ENCODE data around the gene USP15.
"Not testable (repeated sequence)": the region's sequence is repeated elsewhere in the genome, so short reads cannot be mapped to it uniquely, and the experiment has no call there.

USP15 gene

DNA sequence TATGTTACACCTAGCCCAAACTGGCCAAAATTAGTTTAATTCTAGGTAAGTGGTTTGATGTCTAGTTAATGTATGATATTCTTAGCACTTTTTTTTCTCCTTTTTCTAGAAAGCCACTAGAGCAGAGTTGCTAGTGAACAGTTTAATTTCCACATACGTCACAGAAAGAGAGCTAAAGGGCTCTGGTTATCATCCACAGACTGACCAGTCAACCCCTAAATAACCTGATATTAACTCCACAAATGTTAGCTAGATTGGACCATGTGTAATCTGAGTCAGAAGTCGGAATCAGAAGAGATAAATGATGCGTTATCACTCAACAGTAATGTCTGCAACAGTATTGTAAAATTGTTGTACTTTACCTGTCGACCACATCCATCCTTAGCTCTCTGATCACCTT is 74.9 kb downstream of the USP15 start:
- DNase-seq, result no peak

DNA sequence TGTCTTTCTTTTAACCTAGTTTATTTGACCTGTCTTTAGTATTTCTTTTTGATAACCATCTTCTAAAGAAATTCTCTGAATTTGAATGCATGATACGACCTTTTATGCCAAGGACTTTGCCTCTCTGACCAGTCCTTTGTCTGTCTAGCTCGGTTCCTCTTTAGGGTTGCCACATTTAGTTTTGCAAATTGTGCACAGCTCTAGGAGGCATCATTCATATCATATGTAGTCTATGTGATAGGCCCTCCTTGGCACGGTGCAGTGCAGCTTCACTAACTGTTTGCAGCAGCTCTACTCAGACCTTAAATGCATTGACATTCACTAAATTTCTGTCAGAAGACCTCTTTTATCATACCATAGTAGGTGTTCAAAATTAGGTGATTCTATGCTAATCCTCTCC is 75.6 kb downstream of the USP15 start:
- no peak for DNase-seq

DNA sequence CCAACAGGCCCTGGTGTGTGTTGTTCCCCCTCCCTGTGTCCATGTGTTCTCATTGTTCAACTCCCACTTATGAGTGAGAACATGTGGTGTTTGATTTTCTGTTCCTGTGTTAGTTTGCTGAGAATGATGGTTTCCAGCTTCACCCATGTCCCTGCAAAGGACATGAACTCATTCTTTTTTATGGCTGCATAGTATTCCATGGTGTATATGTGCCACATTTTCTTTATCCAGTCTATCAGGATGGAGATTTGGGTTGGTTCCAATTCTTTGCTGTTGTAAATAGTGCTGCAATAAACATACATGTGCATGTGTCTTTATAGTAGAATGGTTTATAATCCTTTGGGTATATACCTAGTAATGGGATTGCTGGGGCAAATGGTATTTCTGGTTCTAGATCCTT is 77.4 kb downstream of the USP15 start:
- not testable (repeated sequence) for DNase-seq

DNA sequence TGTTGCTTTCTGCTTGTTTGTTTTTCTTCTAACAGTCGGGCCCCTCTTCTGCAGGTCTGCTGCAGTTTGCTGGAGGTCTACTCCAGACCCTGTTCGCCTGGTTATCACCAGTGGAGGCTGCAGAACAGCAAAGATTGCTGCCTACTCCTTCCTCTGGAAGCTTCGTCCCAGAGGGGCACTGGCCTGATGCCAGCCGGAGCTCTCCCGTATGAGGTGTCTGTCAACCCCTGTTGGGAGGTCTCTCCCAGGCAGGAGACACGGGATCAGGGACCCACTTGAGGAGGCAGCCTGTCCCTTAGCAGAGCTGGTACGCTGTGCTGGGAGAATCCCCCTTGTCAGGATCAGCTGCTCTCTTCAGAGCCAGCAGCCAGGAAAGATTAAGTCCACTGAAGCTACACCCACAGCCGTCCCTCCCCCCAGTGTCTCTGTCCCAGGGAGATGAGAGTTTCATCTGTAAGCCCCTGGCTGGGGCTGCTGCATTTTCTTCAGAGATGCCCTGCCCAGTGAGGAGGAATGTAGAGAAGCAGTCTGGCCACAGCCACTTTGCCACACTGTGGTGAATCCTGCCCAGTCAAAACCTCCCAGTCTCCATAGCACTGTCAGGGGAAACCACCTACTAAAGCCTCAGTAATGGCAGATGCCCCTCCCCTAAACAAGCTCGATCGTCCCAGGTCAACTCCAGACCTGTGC is 82.6 kb downstream of the USP15 start:
- not testable (repeated sequence) for DNase-seq

DNA sequence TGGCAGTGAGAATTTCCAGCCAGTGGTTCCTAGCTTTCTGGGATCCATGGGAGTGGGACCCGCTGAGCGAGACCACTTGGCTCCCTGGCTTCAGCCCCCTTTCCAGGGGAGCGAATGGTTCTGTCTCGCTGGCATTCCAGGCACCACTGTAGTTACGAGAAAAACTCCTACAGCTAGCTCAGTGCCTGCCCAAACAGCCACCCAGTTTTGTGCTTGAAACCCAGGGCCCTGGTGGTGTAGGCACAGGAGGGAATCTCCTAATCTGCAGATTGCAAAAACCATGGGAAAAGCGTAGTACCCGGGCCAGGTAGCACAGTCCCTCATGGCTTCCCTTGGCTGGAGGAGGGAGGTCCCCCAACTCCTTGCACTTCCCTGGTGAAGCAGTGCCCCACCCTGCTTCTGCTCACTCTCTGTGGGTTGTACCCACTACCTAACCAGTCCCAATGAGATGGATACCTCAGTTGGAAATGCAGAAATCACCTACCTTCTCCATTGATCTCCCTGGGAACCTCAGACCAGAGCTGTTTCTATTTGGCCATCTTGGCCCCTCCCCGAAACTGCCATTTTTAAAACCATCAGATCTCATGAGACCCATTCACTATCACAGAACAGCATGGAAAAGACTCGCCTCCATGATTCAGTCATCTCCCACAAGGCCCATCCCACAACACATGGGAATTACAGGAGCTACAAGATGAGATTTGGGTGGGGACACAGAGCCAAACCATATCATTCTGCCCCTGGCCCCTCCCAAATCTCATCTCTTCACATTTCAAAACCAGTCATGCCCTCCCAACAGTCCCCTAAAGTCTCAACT is 83.3 kb downstream of the USP15 start:
- DNase-seq, result not testable (repeated sequence)

DNA sequence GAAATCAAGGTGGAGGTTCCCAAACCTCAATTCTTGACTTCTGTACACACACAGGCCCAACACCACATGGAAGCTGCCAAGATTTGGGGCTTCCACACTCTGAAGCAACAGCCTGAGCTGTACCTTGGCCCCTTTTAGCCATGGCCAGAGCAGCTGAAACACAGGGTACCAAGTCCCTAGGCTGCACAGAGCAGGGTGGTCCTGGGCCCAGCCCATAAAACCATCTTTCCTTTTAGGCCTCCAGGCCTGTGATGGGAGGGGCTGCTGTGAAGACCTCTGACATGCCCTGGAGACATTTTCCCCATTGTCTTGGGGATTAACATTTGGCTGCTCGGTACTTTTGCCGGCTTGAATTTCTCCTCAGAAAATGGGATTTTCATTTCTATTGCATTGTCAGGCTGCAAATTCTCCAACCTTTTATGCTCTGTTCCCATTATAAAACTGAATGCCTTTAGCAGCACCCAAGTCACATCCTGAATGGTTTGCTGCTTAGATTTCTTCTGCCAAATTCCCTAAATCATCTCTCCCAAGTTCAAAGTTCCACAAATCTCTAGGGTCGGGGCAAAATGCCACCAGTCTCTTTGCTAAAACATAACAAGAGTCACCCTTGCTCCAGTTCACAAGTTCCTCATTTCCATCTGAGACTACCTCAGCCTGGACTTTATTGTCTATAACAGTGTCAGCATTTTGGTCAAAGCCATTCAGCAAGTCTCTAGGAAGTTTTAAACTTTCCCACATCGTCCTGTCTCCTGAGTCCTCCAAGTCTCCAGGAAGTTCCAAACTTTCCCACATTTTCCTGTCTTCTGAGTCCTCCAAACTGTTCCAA is 84.7 kb downstream of the USP15 start:
- DNase-seq, result not testable (repeated sequence)

DNA sequence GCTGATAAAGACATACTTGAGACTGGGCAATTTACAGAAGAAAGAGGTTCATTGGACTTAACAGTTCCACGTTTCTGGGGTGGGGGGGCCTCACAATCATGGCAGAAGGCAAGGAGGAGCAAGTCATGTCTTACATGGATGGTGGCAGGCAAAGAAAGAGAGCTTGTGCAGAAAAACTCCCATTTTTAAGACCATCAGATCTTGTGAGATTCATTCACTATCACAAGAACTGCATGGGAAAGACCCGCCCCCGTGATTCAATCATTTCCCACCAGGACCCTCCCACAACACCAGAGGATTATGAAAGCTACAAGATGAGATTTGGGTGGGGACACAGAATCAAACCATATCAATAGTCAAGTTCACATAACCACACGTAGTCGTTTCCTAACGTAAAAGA is 85.5 kb downstream of the USP15 start:
- no peak for DNase-seq

DNA sequence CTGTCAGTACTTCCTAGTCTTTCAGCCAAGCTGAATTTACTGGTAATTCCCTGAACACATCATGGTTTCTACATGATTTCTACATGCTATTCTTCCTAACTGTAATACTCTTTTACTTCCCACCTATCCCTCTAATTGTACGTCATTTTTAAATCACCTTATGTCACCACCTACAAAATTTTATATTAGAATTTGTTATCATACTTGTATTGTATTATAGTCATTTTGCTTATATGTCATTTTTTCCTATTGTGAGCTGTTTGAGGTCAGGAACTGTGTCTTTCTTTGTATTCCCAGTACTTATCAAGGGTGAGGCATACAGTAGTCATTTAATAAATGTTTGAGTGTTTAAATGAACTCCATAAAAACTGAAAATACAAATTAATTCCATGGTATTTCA is 86.6 kb downstream of the USP15 start:
- DNase-seq, result no peak

DNA sequence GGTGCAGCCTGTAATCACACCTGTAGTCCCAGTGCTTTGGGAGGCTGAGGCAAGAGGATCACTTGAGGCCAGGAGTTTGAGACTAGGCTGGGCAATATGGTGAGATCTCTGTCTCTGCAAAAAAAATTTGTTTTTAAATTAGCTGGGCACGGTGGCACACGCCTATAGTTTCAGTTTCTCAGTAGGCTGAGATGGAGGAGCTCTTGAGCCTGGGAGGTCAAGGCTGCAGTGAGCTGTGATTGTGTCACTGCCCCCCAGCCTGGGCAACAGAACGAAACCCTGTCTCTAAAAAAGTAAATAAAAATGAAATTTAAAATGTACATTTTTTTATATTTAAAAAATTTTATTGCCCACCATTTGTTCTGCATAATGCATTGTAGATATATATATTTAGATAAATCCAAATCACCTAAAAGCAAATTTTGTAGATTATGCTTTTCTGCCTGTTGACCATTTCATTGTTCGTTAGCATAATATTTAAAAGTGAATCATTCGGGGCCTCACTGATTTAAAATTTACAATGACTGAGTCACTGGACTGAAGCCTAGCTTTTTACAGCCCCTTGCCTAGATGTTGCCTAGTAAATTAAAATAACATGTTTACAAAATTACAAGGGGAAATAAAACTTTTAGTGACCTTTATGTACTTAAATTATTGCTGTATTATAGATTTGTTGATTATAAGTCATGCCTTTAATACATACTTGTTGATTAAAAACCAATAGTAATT is 87.9 kb downstream of the USP15 start:
- DNase-seq, result no peak

DNA sequence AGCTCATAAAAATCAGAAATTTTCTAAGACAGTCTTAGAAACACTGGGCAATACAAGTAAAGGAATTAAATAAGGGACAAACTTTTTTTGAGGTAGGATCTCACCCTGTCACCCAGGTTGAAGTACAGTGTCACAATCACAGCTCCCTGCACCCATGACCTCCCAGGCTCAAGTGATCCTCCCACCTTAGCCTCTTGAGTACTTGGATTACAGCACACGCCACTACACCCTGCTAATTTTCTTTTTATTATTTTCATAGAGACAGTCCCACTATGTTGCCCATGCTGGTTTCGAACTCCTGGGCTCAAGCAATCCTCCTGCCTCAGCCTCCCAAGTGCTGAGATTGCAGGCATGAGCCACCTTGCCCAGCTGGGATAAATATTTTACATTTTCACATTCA is 90.3 kb downstream of the USP15 start:
- DNase-seq, result no peak

DNA sequence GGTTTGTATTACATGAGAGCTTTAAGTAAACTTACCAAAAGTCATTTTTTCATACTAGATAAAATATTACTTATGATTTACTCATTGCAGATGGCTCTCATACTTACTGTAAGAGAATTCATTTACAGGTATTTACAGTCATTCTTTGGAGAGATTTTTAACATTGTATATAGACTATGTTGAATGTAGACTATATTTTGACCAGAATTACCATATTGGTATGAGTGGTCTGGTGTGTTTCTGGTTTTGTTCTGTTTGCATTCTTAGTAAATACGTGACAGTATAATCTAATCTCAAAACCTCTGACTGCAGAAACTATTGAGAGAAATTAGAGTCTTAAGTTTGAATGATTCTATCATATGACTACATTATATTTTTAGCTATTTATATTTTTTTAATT is 91.1 kb downstream of the USP15 start:
- no peak for DNase-seq

DNA sequence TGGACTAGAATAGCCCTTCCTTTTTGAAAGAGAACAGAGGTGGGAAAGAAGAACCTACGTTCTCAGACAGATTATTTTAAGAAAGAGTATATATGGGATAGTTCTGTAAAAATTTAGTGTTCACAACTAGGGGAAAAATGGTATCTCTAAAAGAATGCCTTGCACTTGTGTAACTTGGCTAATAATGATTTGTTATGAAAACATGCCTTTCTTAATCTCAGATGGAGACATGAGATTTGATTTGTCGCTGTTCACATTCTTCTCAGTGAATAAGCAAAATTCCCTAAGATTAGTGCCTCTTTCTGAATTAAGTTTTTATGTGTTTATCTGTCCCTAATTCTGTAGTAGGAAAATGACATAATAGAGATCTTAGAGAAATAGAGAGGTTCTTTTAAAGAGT is 100.8 kb downstream of the USP15 start:
- DNase-seq, result no peak

DNA sequence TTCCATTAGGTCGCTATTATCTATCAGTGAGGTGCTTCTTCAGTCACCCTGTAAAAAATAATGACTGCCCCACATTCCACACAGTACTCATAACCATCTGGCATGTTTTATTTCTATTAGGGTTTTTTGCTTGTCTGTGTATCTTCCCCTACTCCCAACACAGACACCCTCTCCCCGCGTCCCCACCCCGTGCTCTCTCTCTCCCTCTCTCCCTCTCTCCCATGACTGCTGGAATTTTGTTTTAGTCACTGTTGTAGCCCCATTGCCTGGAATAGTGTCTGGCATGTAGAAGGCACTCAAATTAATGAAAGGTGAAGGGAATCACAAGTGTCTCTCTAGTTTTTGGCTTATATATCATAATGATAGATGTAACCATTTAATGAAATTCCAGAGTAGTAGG is 103.3 kb downstream of the USP15 start:
- DNase-seq, result no peak

DNA sequence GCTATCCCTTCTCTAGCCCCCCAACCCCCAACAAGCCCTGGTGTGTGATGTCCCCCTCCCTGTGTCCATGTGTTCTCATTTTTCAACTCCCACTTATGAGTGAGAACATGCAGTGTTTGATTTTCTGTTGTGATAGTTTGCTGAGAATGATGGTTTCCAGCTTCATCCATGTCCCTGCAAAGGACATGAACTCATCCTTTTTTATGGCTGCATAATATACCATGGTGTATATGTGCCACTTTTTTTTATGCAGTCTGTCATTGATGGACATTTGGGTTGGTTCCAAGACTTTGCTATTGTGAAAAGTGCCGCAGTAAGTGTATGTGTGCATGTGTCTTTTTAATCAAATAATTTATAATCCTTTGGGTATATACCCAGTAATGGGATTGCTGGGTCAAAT is 104.5 kb downstream of the USP15 start:
- DNase-seq, result not testable (repeated sequence)

DNA sequence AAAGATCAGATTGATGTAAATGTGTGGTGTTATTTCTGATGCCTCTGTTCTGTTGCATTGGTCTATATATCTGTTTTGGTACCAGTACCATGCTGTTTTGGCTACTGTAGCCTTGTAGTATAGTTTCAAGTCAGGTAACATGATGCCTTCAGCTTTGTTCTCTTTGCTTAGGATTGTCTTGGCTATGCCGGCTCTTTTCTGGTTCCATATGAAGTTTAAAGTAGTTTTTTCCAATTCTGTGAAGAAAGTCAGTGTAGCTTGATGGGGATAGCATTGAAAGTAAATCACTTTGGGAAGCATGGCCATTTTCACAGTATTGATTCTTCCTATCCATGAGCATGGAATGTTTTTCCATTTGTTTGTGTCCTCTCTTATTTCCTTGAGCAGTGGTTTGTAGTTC is 105.6 kb downstream of the USP15 start:
- DNase-seq, result not testable (repeated sequence)

DNA sequence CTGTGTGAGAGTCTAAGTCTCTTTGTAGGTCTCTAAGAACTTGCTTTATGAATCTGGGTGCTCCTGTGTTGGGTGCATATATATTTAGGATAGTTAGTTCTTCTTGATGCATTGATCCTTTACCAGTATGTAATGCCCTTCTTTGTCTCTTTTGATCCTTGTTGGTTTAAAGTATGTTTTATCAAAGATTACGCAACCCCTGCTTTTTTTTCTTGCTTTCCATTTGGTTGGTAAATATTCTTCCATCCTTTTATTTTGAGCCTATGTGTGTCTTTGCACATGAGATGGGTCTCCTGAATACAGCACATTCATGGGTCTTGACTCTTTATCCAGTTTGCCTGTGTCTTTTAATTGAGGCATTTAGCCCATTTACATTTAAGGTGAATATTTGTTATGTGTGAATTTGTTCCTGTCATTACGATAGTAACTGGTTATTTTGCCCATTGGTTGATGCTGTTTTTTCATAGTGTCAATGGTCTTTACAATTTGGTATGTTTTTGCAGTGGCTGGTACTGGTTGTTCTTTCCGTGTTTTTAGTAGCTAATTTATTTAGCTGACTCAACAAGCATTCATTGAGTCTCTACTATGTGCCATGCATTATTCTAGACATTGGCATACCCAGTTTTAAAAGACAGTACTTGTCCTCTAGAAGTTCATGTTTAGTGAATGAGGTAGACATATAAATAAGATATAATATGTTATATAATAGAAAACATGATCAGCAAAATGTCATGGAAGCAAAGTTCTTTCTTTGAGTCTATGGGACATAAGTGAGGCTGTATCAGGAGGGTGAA is 108.4 kb downstream of the USP15 start:
- DNase-seq, result not testable (repeated sequence)

DNA sequence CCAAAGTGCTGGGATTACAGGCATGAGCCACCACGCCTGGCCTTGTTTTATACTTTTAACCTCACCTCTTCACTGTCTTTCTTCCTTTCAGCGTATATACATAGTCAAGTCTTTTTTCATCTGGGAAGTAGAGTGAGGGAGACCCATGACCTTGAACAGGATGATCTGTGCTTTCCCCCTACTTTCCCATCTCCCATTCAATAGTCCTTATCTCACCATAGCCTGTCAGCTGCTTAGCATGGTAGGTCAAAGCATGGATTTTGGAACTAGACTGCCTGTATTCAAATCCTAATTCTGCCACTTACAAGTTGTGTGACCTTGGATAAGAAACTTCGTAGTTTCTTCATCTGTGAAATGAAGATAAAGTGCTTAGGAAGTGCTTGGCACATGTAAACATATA is 110.0 kb downstream of the USP15 start:
- no peak for DNase-seq

DNA sequence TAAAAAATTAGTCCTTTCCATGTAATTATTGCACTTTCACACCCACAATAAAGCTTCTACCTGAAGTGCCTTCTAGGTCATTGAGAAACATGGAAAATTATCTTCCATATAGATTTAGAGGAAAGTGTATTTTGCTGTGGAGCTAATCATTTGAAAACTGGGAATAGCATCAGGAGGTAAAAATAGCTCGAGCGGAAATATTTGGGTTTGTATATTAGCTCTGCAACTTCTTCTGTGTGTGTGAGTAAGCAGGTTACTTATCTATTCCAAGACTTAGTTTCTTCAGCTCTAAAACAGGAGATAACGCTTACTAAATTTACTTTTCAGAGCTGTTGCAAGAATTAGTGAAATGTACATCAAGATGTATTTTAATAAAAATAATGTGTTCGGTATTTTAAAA is 111.5 kb downstream of the USP15 start:
- no peak for DNase-seq

DNA sequence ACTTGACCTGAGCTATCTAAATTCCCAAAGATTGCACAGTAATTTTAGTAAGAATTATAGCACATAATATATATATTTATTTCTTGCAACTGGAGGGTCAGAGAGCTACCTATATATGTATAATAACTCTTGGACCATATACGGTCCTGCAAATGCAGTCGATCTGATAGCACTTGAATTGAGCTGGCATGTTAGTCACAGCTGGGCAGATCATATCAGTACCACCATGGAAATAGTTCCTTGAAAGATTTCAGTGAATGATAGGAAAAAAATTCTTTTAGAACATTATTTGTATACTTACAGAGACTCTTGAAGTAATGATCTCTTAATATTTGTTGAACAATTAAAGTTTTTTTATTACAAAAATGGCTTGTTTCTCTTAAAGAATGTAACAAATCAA is 111.9 kb downstream of the USP15 start:
- DNase-seq, result no peak

DNA sequence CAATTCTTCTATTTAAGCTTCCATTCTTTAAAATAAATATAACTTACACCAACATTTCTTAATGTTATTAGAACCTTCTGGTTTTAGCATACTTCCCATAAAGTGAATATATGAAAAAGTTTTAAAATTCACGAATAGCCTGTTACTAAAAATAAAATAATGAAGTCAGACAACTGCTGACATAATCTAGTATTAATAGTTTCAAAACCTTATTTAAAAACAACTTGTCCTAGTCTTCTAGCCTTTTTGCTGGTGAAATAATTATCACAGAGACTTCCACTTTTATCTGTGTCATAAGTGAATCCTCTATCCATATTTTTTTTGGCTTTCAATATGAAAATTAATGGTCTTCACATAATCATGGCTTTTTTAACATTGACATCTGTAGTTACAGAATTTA is 112.6 kb downstream of the USP15 start:
- no peak for DNase-seq

DNA sequence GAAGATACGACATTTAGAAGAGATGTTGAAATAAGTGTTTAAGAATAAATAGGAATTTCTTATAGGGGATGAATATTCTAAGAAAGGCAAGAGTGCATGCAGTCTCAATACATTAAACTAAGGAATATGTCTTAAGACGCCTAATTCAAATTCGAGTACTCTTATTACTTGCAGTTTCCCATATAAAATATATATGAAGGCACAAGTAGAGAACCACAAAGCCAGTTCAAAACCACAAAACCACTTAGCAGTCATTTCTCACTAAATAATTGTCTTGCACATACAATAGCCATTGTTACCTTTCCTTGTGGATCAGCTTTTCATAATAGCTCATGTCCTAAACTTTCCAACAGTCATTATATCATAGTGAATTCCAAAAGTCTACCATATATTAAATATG is 115.4 kb downstream of the USP15 start:
- no peak for DNase-seq

Measured in DMS79 (cell line).